ENCODE measurements around the gene CCL17. TPM values are rescaled to one million over a fixed set of nuclear protein-coding genes. Genes with fewer than 3 reads are reported as not detected.
A peak's percentile ranks its signal among the peaks of the same experiment; 100 is the strongest.

Gene CCL17
- total and polyA plus RNA-seq, 9 of the 15 experiments (the other 6 are each of a cell fraction or from before 2014, with no cell fraction given), result not detected

- TF ChIP-seq MXD1 (CRISPR knock-in tag; IDR thresholded peaks at IDR 0.05; ENCODE audit: borderline replicate concordance, poor library complexity, severe bottlenecking) (no peak), ILK (tag; IDR thresholded peaks at IDR 0.05; ENCODE audit: borderline replicate concordance, low read depth) (no peak), FOXP1 (CRISPR knock-in tag; IDR thresholded peaks at IDR 0.05) (no peak), HDAC3 (IDR thresholded peaks at IDR 0.05; ENCODE audit: borderline replicate concordance, partially characterized antibody) (no peak), ARNT (IDR thresholded peaks at IDR 0.05) (0 out of 4 replicates have a peak, but pooled peaks of 1 of the 2 experiments have one; percentile 39), ZBTB1 (CRISPR knock-in tag; IDR thresholded peaks at IDR 0.05; ENCODE audit: borderline replicate concordance, low read depth) (no peak), ZNF717 (CRISPR knock-in tag; IDR thresholded peaks at IDR 0.05) (no peak), HDGF (IDR thresholded peaks at IDR 0.05) (no peak), ZNF282 (CRISPR knock-in tag; IDR thresholded peaks at IDR 0.05) (no peak), REST (IDR thresholded peaks at IDR 0.05; ENCODE audit: borderline replicate concordance) (peak; percentile 50; the same call in 1 of the 2 replicates), REST (CRISPR knock-in tag; IDR thresholded peaks at IDR 0.05; ENCODE audit: low read depth) (no peak), POLR3A (IDR thresholded peaks at IDR 0.05; ENCODE audit: borderline replicate concordance, extremely low read depth, insufficient read depth, insufficient read length) (no peak), MED1 (CRISPR knock-in tag; IDR thresholded peaks at IDR 0.05; ENCODE audit: borderline replicate concordance) (no peak), GTF2A2 (tag; IDR thresholded peaks at IDR 0.05) (no peak), ZNF778 (CRISPR knock-in tag; IDR thresholded peaks at IDR 0.05) (no peak), ETV1 (tag; conservative IDR thresholded peaks at IDR 0.05; ENCODE audit: low read depth) (peak; percentile 91), FIP1L1 (IDR thresholded peaks at IDR 0.05; ENCODE audit: low read depth, low read length, poor library complexity, severe bottlenecking) (no peak)
Measured at GRCh38 chr16:57422026-57422944, 17.7 kb downstream of the CCL17 start (continued).
